H1 (cell line): ENCODE data around the gene ADCK1. TPM values are rescaled to one million over a fixed set of nuclear protein-coding genes. Genes with fewer than 3 reads are reported as not detected.

Experiments used
- CTCF ChIA-PET: fragments of 300-600 bp; sonication (Branson Sonifier 250); formaldehyde crosslinking; loops from one replicate; lab custom pipeline; 2021; ENCODE audit not compliant: partially characterized antibody; lab: Charles Lee
- POLR2A ChIA-PET: fragments of 300-600 bp; sonication (Branson Sonifier 250); formaldehyde crosslinking; loops from one replicate; lab custom pipeline; 2021; ENCODE audit warnings: inconsistent platforms; ENCODE audit not compliant: partially characterized antibody; lab: Charles Lee
- DNase-seq, 2 experiments: peaks; one replicate each; pipeline versions ENCODE4 v3.0.0 to v3.0.0-alpha.2; 2010 to 2022; ENCODE audit warnings: low spot score in 2 of 2, low read depth in 1 of 2, mixed read lengths in 1 of 2
- FAIRE-seq: peaks from 2 replicates; lab custom pipeline; 2011; peaks lifted over from hg19 to GRCh38; lab: Jason Lieb, UNC
- H2AFZ ChIP-seq: 2 replicates; pipeline ENCODE4 v1.8.1; 2012; ENCODE audit warnings: low read length, inconsistent platforms
- H2AK5ac ChIP-seq: 2 replicates; pipeline ENCODE4 v1.6.1; 2013; ENCODE audit warnings: low read depth, low read length
- H2BK120ac ChIP-seq: replicated peaks from 2 replicates; pipeline ENCODE3; 2013; ENCODE audit warnings: low read depth, low read length, inconsistent platforms
- H2BK12ac ChIP-seq: 2 replicates; pipeline ENCODE4 v1.6.1; 2013; ENCODE audit warnings: low read depth, low read length
- H2BK15ac ChIP-seq: 2 replicates; pipeline ENCODE4 v1.6.1; 2013; ENCODE audit warnings: low read length
- H2BK20ac ChIP-seq: 2 replicates; pipeline ENCODE4 v1.6.1; 2013; ENCODE audit warnings: low read length
- H2BK5ac ChIP-seq: 2 replicates; pipeline ENCODE4 v1.6.1; 2013; ENCODE audit warnings: low read depth, low read length
- H3K14ac ChIP-seq: 2 replicates; pipeline ENCODE4 v1.6.1; 2013; ENCODE audit warnings: inconsistent platforms; ENCODE audit not compliant: insufficient read length
- H3K18ac ChIP-seq: 2 replicates; pipeline ENCODE4 v1.6.1; 2013; ENCODE audit warnings: low read length; ENCODE audit errors: extremely low read depth
- H3K23ac ChIP-seq: 2 replicates; pipeline ENCODE4 v1.6.1; 2013; ENCODE audit warnings: inconsistent platforms; ENCODE audit not compliant: insufficient read length
- H3K23me2 ChIP-seq: 2 replicates; pipeline ENCODE4 v1.6.1; 2013; ENCODE audit warnings: low read depth, low read length
- H3K27ac ChIP-seq: 2 replicates; pipeline ENCODE4 v1.6.1; 2011; ENCODE audit warnings: low read depth, low read length, inconsistent platforms
- H3K27me3 ChIP-seq, 4 experiments: replicated peaks in 1 of 4; 1 replicate in 1 of 4; 2 replicates in 3 of 4; pipeline versions ENCODE4 v1.6.1 to v1.8.1; 2011 to 2013; ENCODE audit warnings: low read length in 3 of 4, mild to moderate bottlenecking in 3 of 4, inconsistent platforms in 2 of 4, mixed read lengths in 2 of 4, moderate library complexity in 1 of 4; ENCODE audit not compliant: control insufficient read depth in 3 of 4, insufficient read depth in 3 of 4; ENCODE audit errors: extremely low read depth in 1 of 4
- H3K36me3 ChIP-seq, 4 experiments: 2 replicates each; pipeline versions ENCODE4 v1.6.1 to v1.8.1; 2011 to 2013; ENCODE audit warnings: mild to moderate bottlenecking in 4 of 4, low read length in 3 of 4, moderate library complexity in 2 of 4, control low read depth in 1 of 4, inconsistent platforms in 1 of 4; ENCODE audit not compliant: insufficient read depth in 4 of 4, control insufficient read depth in 2 of 4
- H3K4ac ChIP-seq: replicated peaks from 2 replicates; pipeline ENCODE3; 2013; ENCODE audit warnings: low read length, low read depth, mixed read lengths, inconsistent platforms; ENCODE audit not compliant: insufficient read length
- H3K4me1 ChIP-seq, 4 experiments: replicated peaks in 1 of 4; 1 replicate in 1 of 4; 2 replicates in 3 of 4; pipeline versions ENCODE4 v1.6.1 to v1.8.1; 2011 to 2013; ENCODE audit warnings: low read length in 3 of 4, inconsistent platforms in 2 of 4, mixed read lengths in 1 of 4; ENCODE audit not compliant: insufficient read depth in 4 of 4, control insufficient read depth in 3 of 4
- H3K4me2 ChIP-seq, 2 experiments: 2 replicates each; pipeline versions ENCODE4 v1.6.1 to v1.8.1; 2011 to 2013; ENCODE audit warnings: low read depth in 2 of 2, low read length in 2 of 2, control low read depth in 1 of 2, inconsistent platforms in 1 of 2, mild to moderate bottlenecking in 1 of 2; ENCODE audit not compliant: insufficient read depth in 1 of 2
- H3K4me3 ChIP-seq, 4 experiments: fragments of 200-600, 300-600 bp in 1 of 4; sonication (generic), shearing (Covaris generic), sonication (Bioruptor Twin) in 1 of 4; 2 replicates each; pipeline versions ENCODE4 v1.5.1 to v1.8.1; 2011 to 2016; ENCODE audit warnings: low read length in 4 of 4, low read depth in 3 of 4, control low read depth in 2 of 4, inconsistent platforms in 2 of 4, mild to moderate bottlenecking in 2 of 4, mixed read lengths in 1 of 4, moderate library complexity in 1 of 4; ENCODE audit not compliant: insufficient read depth in 2 of 4; ENCODE audit errors: extremely low read depth in 1 of 4
- H3K56ac ChIP-seq: replicated peaks from 2 replicates; pipeline ENCODE3; 2013; ENCODE audit warnings: low read depth, mild to moderate bottlenecking, mixed read lengths, low read length, inconsistent platforms; ENCODE audit not compliant: insufficient read length
- H3K79me1 ChIP-seq: 2 replicates; pipeline ENCODE4 v1.6.1; 2013; ENCODE audit warnings: low read depth, low read length, control low read depth
- H3K79me2 ChIP-seq, 2 experiments: 2 replicates each; pipeline versions ENCODE4 v1.6.1 to v1.8.1; 2012 to 2013; ENCODE audit warnings: low read length in 2 of 2, mild to moderate bottlenecking in 2 of 2, inconsistent platforms in 1 of 2; ENCODE audit not compliant: insufficient read depth in 2 of 2, control insufficient read depth in 1 of 2
- H3K9ac ChIP-seq, 4 experiments: replicated peaks in 1 of 4; 1 replicate in 1 of 4; 2 replicates in 3 of 4; pipeline versions ENCODE4 v1.6.1 to v1.8.1; 2011 to 2013; ENCODE audit warnings: low read depth in 3 of 4, low read length in 3 of 4, control low read depth in 2 of 4, mild to moderate bottlenecking in 2 of 4, moderate library complexity in 2 of 4, inconsistent platforms in 1 of 4; ENCODE audit errors: extremely low read depth in 1 of 4
- H3K9me3 ChIP-seq, 2 experiments: 2 replicates each; pipeline versions ENCODE4 v1.6.1 to v1.8.1; 2012 to 2013; ENCODE audit warnings: mild to moderate bottlenecking in 2 of 2, moderate library complexity in 2 of 2, control low read depth in 1 of 2, inconsistent platforms in 1 of 2, low read depth in 1 of 2, low read length in 1 of 2, mixed read lengths in 1 of 2; ENCODE audit not compliant: insufficient read depth in 2 of 2
- H4K20me1 ChIP-seq, 2 experiments: replicated peaks in 1 of 2; 2 replicates each; pipeline versions ENCODE3 to v1.8.1; 2011 to 2013; ENCODE audit warnings: inconsistent platforms in 2 of 2, low read length in 2 of 2, mild to moderate bottlenecking in 1 of 2; ENCODE audit not compliant: insufficient read depth in 2 of 2, control insufficient read depth in 1 of 2
- H4K5ac ChIP-seq: 2 replicates; pipeline ENCODE4 v1.6.1; 2013; ENCODE audit warnings: low read length, low read depth, mixed read lengths, inconsistent platforms; ENCODE audit not compliant: insufficient read length
- H4K8ac ChIP-seq: 2 replicates; pipeline ENCODE4 v1.8.0; 2013; ENCODE audit warnings: mild to moderate bottlenecking, moderate library complexity, low read length, inconsistent platforms; ENCODE audit not compliant: insufficient read depth; ENCODE audit errors: extremely low read depth
- H4K91ac ChIP-seq: replicated peaks from 2 replicates; pipeline ENCODE3; 2013; ENCODE audit warnings: low read length, mixed read lengths, inconsistent platforms; ENCODE audit not compliant: insufficient read length
- CEBPB ChIP-seq: IDR thresholded peaks from 2 replicates; pipeline ENCODE4 v1.6.1; 2012; ENCODE audit warnings: low read depth, low read length
- CTCF ChIP-seq, 3 experiments: IDR thresholded peaks; 1 replicate in 2 of 3; 2 replicates in 1 of 3; pipeline versions ENCODE4 v1.5.1 to v1.6.1; 2011; ENCODE audit warnings: low read length in 3 of 3, mild to moderate bottlenecking in 3 of 3, inconsistent platforms in 2 of 3, low read depth in 1 of 3, moderate library complexity in 1 of 3; ENCODE audit not compliant: insufficient read depth in 1 of 3; ENCODE audit errors: control extremely low read depth in 1 of 3
- EGR1 ChIP-seq: IDR thresholded peaks from 2 replicates; pipeline ENCODE4 v1.6.1; 2011; ENCODE audit warnings: low read depth, low read length, borderline replicate concordance
- KDM4A ChIP-seq: IDR thresholded peaks from one replicate; pipeline ENCODE4 v1.7.1; 2012; ENCODE audit warnings: low read depth, mild to moderate bottlenecking, moderate library complexity, low read length, inconsistent platforms; ENCODE audit not compliant: severe bottlenecking
- NRF1 ChIP-seq: IDR thresholded peaks from 2 replicates; pipeline ENCODE4 v1.6.1; 2011; ENCODE audit warnings: mild to moderate bottlenecking, low read depth, low read length, improper control_type of control experiment
- PHF8 ChIP-seq: fragments of 200-600 bp; sonication (generic); conservative IDR thresholded peaks from 2 replicates; pipeline ENCODE4 v1.7.1; 2012; ENCODE audit warnings: low read depth, mild to moderate bottlenecking, inconsistent platforms, low read length, moderate library complexity
- POU5F1 ChIP-seq: IDR thresholded peaks from 2 replicates; pipeline ENCODE4 v1.6.1; 2011; ENCODE audit warnings: low read depth, mild to moderate bottlenecking, low read length, moderate library complexity
- RAD21 ChIP-seq, 2 experiments: IDR thresholded peaks in 1 of 2; conservative IDR thresholded peaks in 1 of 2; 2 replicates each; pipeline ENCODE4 v1.6.1; 2011; ENCODE audit warnings: low read depth in 2 of 2, low read length in 2 of 2, improper control_type of control experiment in 1 of 2, inconsistent platforms in 1 of 2, mild to moderate bottlenecking in 1 of 2, moderate library complexity in 1 of 2
- RBBP5 ChIP-seq: IDR thresholded peaks from 2 replicates; pipeline ENCODE4 v1.7.1; 2012; ENCODE audit warnings: low read depth, mild to moderate bottlenecking, inconsistent platforms, low read length, moderate library complexity, borderline replicate concordance
- RFX5 ChIP-seq: IDR thresholded peaks from 2 replicates; pipeline ENCODE4 v1.6.1; 2011; ENCODE audit warnings: low read depth, low read length, improper control_type of control experiment, borderline replicate concordance
- SIX5 ChIP-seq: IDR thresholded peaks from 2 replicates; pipeline ENCODE4 v1.6.1; 2011; ENCODE audit warnings: mild to moderate bottlenecking, low read depth, low read length
- TEAD4 ChIP-seq: IDR thresholded peaks from 2 replicates; pipeline ENCODE4 v1.6.1; 2012; ENCODE audit warnings: low read depth, low read length, inconsistent platforms, mixed read lengths
- WGBS, 2 experiments: shearing (Covaris generic) in 1 of 2; methylation state at CpG; one replicate each; pipeline versions ENCODE4 v1.1.6 to v1.1.7; 2013 to 2015; ENCODE audit warnings: low lambda C conversion rate in 2 of 2, mixed read lengths in 2 of 2, inconsistent platforms in 1 of 2, low coverage in 1 of 2, missing lambda C conversion rate in 1 of 2; ENCODE audit not compliant: insufficient replicate concordance in 2 of 2, insufficient coverage in 1 of 2, insufficient read length in 1 of 2; ENCODE audit errors: extremely low coverage in 1 of 2, missing lambda C conversion rate in 1 of 2; 5-methylcytosine and 5-hydroxymethylcytosine counted together
- polyA plus RNA-seq, 7 experiments: library from polyadenylated mRNA; depleted of rRNA in 3 of 7; stranded (reverse) in 5 of 7; unstranded in 2 of 7; fragments of >200 nt in 5 of 7; fragments of 200-250 nt in 2 of 7; gene quantifications; 1 replicate in 5 of 7; 2 replicates in 1 of 7; 4 replicates in 1 of 7; pipeline versions ENCODE4 v1.2.1 to v1.2.3, GENCODE V29; 2011 to 2013; ENCODE audit warnings: missing spikeins in 2 of 7, mixed read lengths in 2 of 7
- total RNA-seq: library from RNA; stranded (reverse); fragmentation: NEBNext Ultra II Directional; extraction: Animal tissue kit (Norgen Biotek cat#: 25700); gene quantifications from 2 replicates; pipeline ENCODE4 v1.2.1, GENCODE V29; 2021

The ADCK1 gene
- total and polyA plus RNA-seq, 2 of the 8 experiments (the other 6 are each of a cell fraction or from before 2014, with no cell fraction given), result 11.0 to 16.8 TPM

- Histone ChIP-seq H3K23ac (no peak overlapping the region), H3K9ac (no peak overlapping the region), H4K5ac (no peak overlapping the region), H3K14ac (no peak overlapping the region), H3K4ac (no peak overlapping the region), H3K4me2 (no peak overlapping the region), H3K23me2 (no peaks in the 10 kb centered on the region), H2BK15ac (no peak overlapping the region), H3K4me1 (no peaks in the 10 kb centered on the region), H3K27me3 (no peaks in the 10 kb centered on the region), H2BK120ac (no peak overlapping the region), H3K18ac (no peak overlapping the region), H2BK5ac (no peak overlapping the region), H4K8ac (no peak overlapping the region), H3K9me3 (no peaks in the 10 kb centered on the region), H3K79me1 (no peaks in the 10 kb centered on the region), H4K20me1 (no peaks in the 10 kb centered on the region), H2AFZ (no peak overlapping the region), H3K79me2 (no peaks in the 10 kb centered on the region), H3K56ac (no peak overlapping the region), H3K27ac (no peak overlapping the region), H4K91ac (no peak overlapping the region), H3K4me3 (no peak overlapping the region), H2BK12ac (no peak overlapping the region), H3K36me3 (no peaks in the 10 kb centered on the region), H2BK20ac (no peak overlapping the region), H2AK5ac (no peak overlapping the region)
- no peak for FAIRE-seq
- WGBS, 2 experiments, result 90% methylated on average over 5 of the region's 5 CpGs; no CpG with 5 or more reads in 1 of the 2 experiments
- ChIA-PET POLR2A (no interaction called here), CTCF (interaction anchor here (1.0 kb wide), 1 partner anchor 9 kb away, joined by 3 read pairs; no protein-coding TSS in a partner anchor)
- TF ChIP-seq KDM4A, result no peak
- no peak for TF ChIP-seq CTCF (IDR thresholded peaks at IDR 0.05; ENCODE audit: control extremely low read depth in 1 of 3, insufficient read depth in 1 of 3, low read depth in 1 of 3, low read length in 3 of 3)
- no peak for TF ChIP-seq SIX5
- TF ChIP-seq EGR1, result no peak
- no peak for TF ChIP-seq RFX5
- TF ChIP-seq TEAD4, result no peak
- no peak for TF ChIP-seq RBBP5
- TF ChIP-seq PHF8, result no peak
- no peak for TF ChIP-seq RAD21 (IDR thresholded peaks at IDR 0.05 in 1 of 2, conservative IDR thresholded peaks at IDR 0.05 in 1 of 2; ENCODE audit: low read depth in 2 of 2, low read length in 2 of 2)
- no peak for TF ChIP-seq POU5F1
- no peak for TF ChIP-seq NRF1
- no peak for TF ChIP-seq CEBPB
- no peak for DNase-seq
Observed at GRCh38 chr14:77920312-77920711, 120.4 kb downstream of the ADCK1 start.
